ENCODE results near the gene TSPAN15. TPM values are rescaled to one million over a fixed set of nuclear protein-coding genes. Genes with fewer than 3 reads are reported as not detected.

Gene TSPAN15
- total and polyA plus RNA-seq, 2 experiments from 2014 or later, result 6.6 to 10.1 TPM

GRCh38 chr10:69469976-69470375, 18.7 kb downstream of the TSPAN15 start:
- no peaks in the 10 kb centered on the region for H3K9me2 ChIP-seq (ENCODE audit: insufficient read depth)
- Mint-ChIP-seq H3K27ac (no peak overlapping the region), H3K4me1 (peaks cover 15% of the 10 kb centered on the region), H3K27me3 (ENCODE audit: insufficient read depth, low read depth, poor library complexity) (peaks cover 15% of the 10 kb centered on the region), H3K9me3 (no peaks in the 10 kb centered on the region), H3K36me3 (ENCODE audit: low read depth) (no peaks in the 10 kb centered on the region), H3K4me3 (no peak overlapping the region)
- no peaks in the 10 kb centered on the region for H3K79me2 ChIP-seq (replicated peaks; ENCODE audit: insufficient read depth)
- H2AFZ ChIP-seq, result no peak overlapping the region
- peaks cover 13% of the 10 kb centered on the region for H3K4me1 ChIP-seq (ENCODE audit: insufficient read depth)
- H3K4me3 ChIP-seq, result no peak overlapping the region
- no peak overlapping the region for H3K27ac ChIP-seq (ENCODE audit: low read depth)
- H3K36me3 ChIP-seq (ENCODE audit: insufficient read depth), result no peaks in the 10 kb centered on the region
- ATAC-seq (no peak), DNase-seq (ENCODE audit: low spot score) (no peak)
- H3F3A ChIP-seq (replicated peaks; ENCODE audit: low read depth), result no peaks in the 10 kb centered on the region
- no peaks in the 10 kb centered on the region for H4K20me1 ChIP-seq (replicated peaks; ENCODE audit: insufficient read depth)
- no peak for TF ChIP-seq JUNB (IDR thresholded peaks at IDR 0.05; ENCODE audit: unreplicated experiment)
- no peak for TF ChIP-seq EZH2phosphoT487 (IDR thresholded peaks at IDR 0.05; ENCODE audit: unreplicated experiment)
- no peak for TF ChIP-seq STAT1 (IDR thresholded peaks at IDR 0.05; ENCODE audit: unreplicated experiment)
- no peaks in the 10 kb centered on the region for H3K27me3 ChIP-seq (ENCODE audit: insufficient read depth)
- no peak overlapping the region for H3K4me2 ChIP-seq

DNA sequence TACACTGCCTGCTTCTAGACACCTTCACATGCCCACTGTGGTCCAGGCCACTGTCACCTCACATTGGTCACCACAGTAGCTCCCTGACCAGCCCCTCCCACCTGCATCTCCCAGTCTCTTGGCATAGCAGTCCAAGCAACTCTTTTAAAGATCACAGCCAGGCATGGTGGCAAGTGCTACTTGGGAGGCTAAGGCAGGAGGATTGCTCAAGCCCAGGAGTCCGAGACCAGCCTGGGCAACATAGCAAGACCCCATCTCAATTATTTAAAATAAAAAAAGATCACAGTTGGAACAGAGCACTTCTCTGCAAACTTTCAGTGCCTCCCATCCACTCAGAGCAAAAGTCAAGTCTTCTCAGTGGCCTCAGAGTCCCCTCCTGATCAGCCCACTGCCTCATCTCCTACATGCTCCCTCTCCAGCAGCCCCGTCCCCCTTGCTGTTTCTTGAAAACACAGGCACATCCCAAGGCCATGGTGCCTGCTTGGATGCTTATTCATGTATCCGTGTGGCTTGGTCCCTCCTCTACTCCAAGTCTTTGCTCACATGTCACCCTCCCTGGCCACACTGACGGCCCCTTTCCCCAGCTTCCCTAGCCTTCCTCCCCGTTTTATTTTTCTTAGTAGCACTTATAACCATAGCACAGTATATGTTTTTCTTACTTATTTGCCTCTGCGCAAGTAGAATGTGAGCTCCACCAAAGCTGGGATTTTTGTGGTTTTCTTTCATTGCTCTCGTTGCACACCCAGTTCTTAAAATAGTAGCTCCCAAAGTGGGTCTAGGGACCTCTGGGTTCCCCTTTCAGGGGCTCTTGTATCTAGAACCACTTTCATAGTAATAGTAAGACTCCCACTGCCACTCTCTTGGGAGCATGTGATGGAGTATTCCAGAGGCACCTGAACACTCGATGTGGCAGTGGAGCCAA, 19.5 kb downstream of the TSPAN15 start:
- H3K4me3 ChIP-seq, result no peak overlapping the region
- no peaks in the 10 kb centered on the region for H3K9me2 ChIP-seq (ENCODE audit: insufficient read depth)
- H3K36me3 ChIP-seq (ENCODE audit: insufficient read depth), result no peaks in the 10 kb centered on the region
- no peaks in the 10 kb centered on the region for H4K20me1 ChIP-seq (replicated peaks; ENCODE audit: insufficient read depth)
- no peak overlapping the region for H3K4me3 Mint-ChIP-seq
- H3K9me3 Mint-ChIP-seq, result no peaks in the 10 kb centered on the region
- DNase-seq (ENCODE audit: low spot score) (no peak), ATAC-seq (no peak)
- H3K79me2 ChIP-seq (replicated peaks; ENCODE audit: insufficient read depth), result no peaks in the 10 kb centered on the region
- H3K4me1 ChIP-seq (ENCODE audit: insufficient read depth), result peaks cover 13% of the 10 kb centered on the region
- H3K4me1 Mint-ChIP-seq, result peaks cover 15% of the 10 kb centered on the region
- H3F3A ChIP-seq (replicated peaks; ENCODE audit: low read depth), result no peaks in the 10 kb centered on the region
- no peak overlapping the region for H3K27ac Mint-ChIP-seq
- no peaks in the 10 kb centered on the region for H3K36me3 Mint-ChIP-seq (ENCODE audit: low read depth)
- H3K27me3 Mint-ChIP-seq (ENCODE audit: insufficient read depth, low read depth, poor library complexity), result peaks cover 15% of the 10 kb centered on the region
- H2AFZ ChIP-seq, result no peak overlapping the region
- H3K4me2 ChIP-seq, result no peak overlapping the region
- H3K27ac ChIP-seq (ENCODE audit: low read depth), result no peak overlapping the region
- H3K27me3 ChIP-seq (ENCODE audit: insufficient read depth), result no peaks in the 10 kb centered on the region
- no peak for TF ChIP-seq POLR2AphosphoS5 (IDR thresholded peaks at IDR 0.05; ENCODE audit: low read depth)
- no peak for TF ChIP-seq ZNF114 (CRISPR knock-in tag; IDR thresholded peaks at IDR 0.05)
- TF ChIP-seq, protein P1, sequence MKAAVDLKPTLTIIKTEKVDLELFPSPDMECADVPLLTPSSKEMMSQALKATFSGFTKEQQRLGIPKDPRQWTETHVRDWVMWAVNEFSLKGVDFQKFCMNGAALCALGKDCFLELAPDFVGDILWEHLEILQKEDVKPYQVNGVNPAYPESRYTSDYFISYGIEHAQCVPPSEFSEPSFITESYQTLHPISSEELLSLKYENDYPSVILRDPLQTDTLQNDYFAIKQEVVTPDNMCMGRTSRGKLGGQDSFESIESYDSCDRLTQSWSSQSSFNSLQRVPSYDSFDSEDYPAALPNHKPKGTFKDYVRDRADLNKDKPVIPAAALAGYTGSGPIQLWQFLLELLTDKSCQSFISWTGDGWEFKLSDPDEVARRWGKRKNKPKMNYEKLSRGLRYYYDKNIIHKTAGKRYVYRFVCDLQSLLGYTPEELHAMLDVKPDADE (IDR thresholded peaks at IDR 0.05), result no peak
- no peak for TF ChIP-seq CREB1 (CRISPR knock-in tag; IDR thresholded peaks at IDR 0.05; ENCODE audit: low read depth)
- no peak for TF ChIP-seq EZH2 (IDR thresholded peaks at IDR 0.05; ENCODE audit: low read depth, unreplicated experiment)
- TF ChIP-seq JUNB (IDR thresholded peaks at IDR 0.05; ENCODE audit: unreplicated experiment), result no peak
- no peak for TF ChIP-seq NANOG (IDR thresholded peaks at IDR 0.05; ENCODE audit: borderline replicate concordance)
- TF ChIP-seq ZNF462 (CRISPR knock-in tag; IDR thresholded peaks at IDR 0.05), result no peak
- TF ChIP-seq ZNF331 (CRISPR knock-in tag; IDR thresholded peaks at IDR 0.05; ENCODE audit: low read depth), result no peak
- no peak for TF ChIP-seq STAT1 (IDR thresholded peaks at IDR 0.05; ENCODE audit: unreplicated experiment)
- no peak for TF ChIP-seq CTCF (conservative IDR thresholded peaks at IDR 0.05; ENCODE audit: low read depth in 2 of 2)
- no peak for TF ChIP-seq EZH2phosphoT487 (IDR thresholded peaks at IDR 0.05; ENCODE audit: unreplicated experiment)

All from GM23338 (cell line).